ENCODE measurements around the gene ZEB2.

GRCh38 chr2:144471305-144472045 lies 48.4 kb downstream of the ZEB2 start:
- no peak for TF ChIP-seq EP300 (IDR thresholded peaks at IDR 0.05; ENCODE audit: low read depth)
- no peak for TF ChIP-seq POLR2AphosphoS5 (IDR thresholded peaks at IDR 0.05)
- TF ChIP-seq POLR2A (IDR thresholded peaks at IDR 0.05) = no peak

All from transverse colon (tissue), 3 donors.